ENCODE data around the gene SS18L1. TPM values are rescaled to one million over a fixed set of nuclear protein-coding genes. Genes with fewer than 3 reads are reported as not detected.

SS18L1 gene
- total and polyA plus RNA-seq, 10 of the 15 experiments (the other 5 are each of a cell fraction or from before 2014, with no cell fraction given): 1.8 to 20.0 (median 6.6) TPM

DNA sequence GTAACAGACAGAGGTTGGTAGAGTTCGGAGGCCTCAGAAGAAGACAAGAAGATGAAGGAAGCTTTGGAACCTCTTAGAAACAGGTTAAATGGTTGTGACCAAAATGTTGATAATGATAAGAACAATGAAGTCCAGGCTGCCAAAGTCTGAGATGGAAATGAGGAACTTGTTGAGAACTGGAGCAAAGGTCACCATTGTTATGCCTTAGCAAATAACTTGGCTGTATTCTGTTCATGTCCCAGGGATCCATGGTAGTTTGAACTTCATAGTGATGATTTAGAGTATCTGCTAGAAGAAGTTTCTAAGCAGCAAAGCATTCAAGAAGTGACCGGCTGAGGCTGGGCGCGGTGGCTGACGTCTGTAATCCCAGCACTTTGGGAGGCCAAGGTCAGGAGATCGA is 32.4 kb upstream of the SS18L1 start:
- no TSS peak for BruUV-seq (replicated peaks)
- H3K9me3 ChIP-seq (replicated peaks; ENCODE audit: control insufficient read depth, insufficient read depth, low read length): peaks cover 18% of the 10 kb centered on the region; the same call in 1 of the 3 replicates

DNA sequence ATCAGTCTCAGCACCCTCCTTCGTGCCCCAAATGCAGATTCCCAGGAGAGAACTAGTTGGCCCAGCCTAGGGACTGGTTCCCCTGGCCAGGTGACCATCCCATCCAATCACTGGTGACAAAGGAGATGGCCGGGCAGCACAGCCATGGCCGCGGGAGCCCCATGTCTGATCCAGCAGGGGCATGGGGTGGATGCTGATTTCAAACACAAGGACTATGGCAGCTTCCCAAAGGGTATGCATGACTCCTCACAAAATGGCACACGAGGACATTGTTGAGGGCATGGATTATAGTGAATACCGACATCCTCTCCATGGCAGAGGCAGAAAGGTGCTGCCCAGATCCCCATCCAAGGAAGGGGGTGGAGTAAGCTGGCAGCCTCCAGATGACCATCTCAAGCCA is 31.2 kb upstream of the SS18L1 start:
- no peak overlapping the region for H3K27ac ChIP-seq (ENCODE audit: control insufficient read depth, insufficient read depth)
- intact Hi-C loops (cut with micrococcal nuclease; ENCODE audit: unreplicated experiment) (no loop called here), in situ Hi-C loops (cut with MboI) (no loop called here)
- WGBS (ENCODE audit: insufficient coverage, insufficient replicate concordance, low lambda C conversion rate, missing lambda C conversion rate): 56% methylated on average over 6 of the region's 6 CpGs
- H3K27me3 ChIP-seq (replicated peaks in 1 of 2; ENCODE audit: control insufficient read depth in 2 of 2, insufficient read depth in 2 of 2, low read length in 1 of 2): no peaks in the 10 kb centered on the region
- no peak overlapping the region for H3K4me2 ChIP-seq (ENCODE audit: control insufficient read depth, insufficient read depth)
- RAD21 ChIA-PET (ENCODE audit: unreplicated experiment): no interaction called here
- ATAC-seq: no peak
- no peak overlapping the region for H2AFZ ChIP-seq (ENCODE audit: control insufficient read depth, low read depth, low read length)
- H3K36me3 ChIP-seq (ENCODE audit: control insufficient read depth in 2 of 2, insufficient read depth in 2 of 2, low read length in 1 of 2): no peaks in the 10 kb centered on the region
- POLR2A ChIA-PET: no interaction called here
- H3K9me3 ChIP-seq (replicated peaks; ENCODE audit: control insufficient read depth, insufficient read depth, low read length): peaks cover 15% of the 10 kb centered on the region; the same call in 1 of the 3 replicates
- no peaks in the 10 kb centered on the region for H3K79me2 ChIP-seq (ENCODE audit: control insufficient read depth, insufficient read depth, low read length)
- no peak for FAIRE-seq
- SMC1A ChIA-PET (ENCODE audit: uncharacterized antibody, unreplicated experiment): interaction anchor here (1.1 to 1.7 kb wide), 2 partner anchors 9 to 101 kb away, joined by 3 to 7 read pairs; no protein-coding TSS in a partner anchor
- H3K9ac ChIP-seq (ENCODE audit: control insufficient read depth, insufficient read depth, low read length): no peak overlapping the region
- CTCF ChIA-PET: no interaction called here
- H4K20me1 ChIP-seq (ENCODE audit: control insufficient read depth, insufficient read depth): no peaks in the 10 kb centered on the region
- no TSS peak for BruUV-seq (replicated peaks)
- DNase-seq (ENCODE audit: low read depth, low spot score): no peak
- TF ChIP-seq NFYA (IDR thresholded peaks at IDR 0.05; ENCODE audit: borderline replicate concordance, low read depth, low read length) (no peak), ATF7 (IDR thresholded peaks at IDR 0.05; ENCODE audit: low read depth) (no peak), SMC3 (IDR thresholded peaks at IDR 0.05; ENCODE audit: borderline replicate concordance, low read length) (no peak), NR2C1 (IDR thresholded peaks at IDR 0.05) (no peak), EED (IDR thresholded peaks at IDR 0.05; ENCODE audit: low read depth) (no peak), ASH2L (IDR thresholded peaks at IDR 0.05; ENCODE audit: borderline replicate concordance, low read depth) (no peak), SIX5 (IDR thresholded peaks at IDR 0.05; ENCODE audit: low read depth, low read length, severe bottlenecking) (no peak), GABPA (IDR thresholded peaks at IDR 0.05; ENCODE audit: low read depth) (no peak), NFXL1 (IDR thresholded peaks at IDR 0.05; ENCODE audit: borderline replicate concordance) (no peak)
- TF ChIP-seq, protein P1, sequence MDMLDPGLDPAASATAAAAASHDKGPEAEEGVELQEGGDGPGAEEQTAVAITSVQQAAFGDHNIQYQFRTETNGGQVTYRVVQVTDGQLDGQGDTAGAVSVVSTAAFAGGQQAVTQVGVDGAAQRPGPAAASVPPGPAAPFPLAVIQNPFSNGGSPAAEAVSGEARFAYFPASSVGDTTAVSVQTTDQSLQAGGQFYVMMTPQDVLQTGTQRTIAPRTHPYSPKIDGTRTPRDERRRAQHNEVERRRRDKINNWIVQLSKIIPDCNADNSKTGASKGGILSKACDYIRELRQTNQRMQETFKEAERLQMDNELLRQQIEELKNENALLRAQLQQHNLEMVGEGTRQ (IDR thresholded peaks at IDR 0.05; ENCODE audit: borderline replicate concordance, low read depth, low read length): no peak
- TF ChIP-seq, protein P2, sequence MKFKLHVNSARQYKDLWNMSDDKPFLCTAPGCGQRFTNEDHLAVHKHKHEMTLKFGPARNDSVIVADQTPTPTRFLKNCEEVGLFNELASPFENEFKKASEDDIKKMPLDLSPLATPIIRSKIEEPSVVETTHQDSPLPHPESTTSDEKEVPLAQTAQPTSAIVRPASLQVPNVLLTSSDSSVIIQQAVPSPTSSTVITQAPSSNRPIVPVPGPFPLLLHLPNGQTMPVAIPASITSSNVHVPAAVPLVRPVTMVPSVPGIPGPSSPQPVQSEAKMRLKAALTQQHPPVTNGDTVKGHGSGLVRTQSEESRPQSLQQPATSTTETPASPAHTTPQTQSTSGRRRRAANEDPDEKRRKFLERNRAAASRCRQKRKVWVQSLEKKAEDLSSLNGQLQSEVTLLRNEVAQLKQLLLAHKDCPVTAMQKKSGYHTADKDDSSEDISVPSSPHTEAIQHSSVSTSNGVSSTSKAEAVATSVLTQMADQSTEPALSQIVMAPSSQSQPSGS (IDR thresholded peaks at IDR 0.05; ENCODE audit: low read length): no peak
- H3K4me3 ChIP-seq: no peak overlapping the region
- H3K4me1 ChIP-seq (ENCODE audit: control insufficient read depth, insufficient read depth, low read length): no peaks in the 10 kb centered on the region

More for the DNA sequence above, 32.4 kb upstream of the SS18L1 start:
- no peaks in the 10 kb centered on the region for H3K4me1 ChIP-seq (ENCODE audit: control insufficient read depth, insufficient read depth, low read length)
- ChIA-PET RAD21 (ENCODE audit: unreplicated experiment) (no interaction called here), CTCF (no interaction called here), POLR2A (no interaction called here), SMC1A (ENCODE audit: uncharacterized antibody, unreplicated experiment) (interaction anchor here (1.1 to 1.7 kb wide), 2 partner anchors 10 to 100 kb away, joined by 3 to 7 read pairs; no protein-coding TSS in a partner anchor)
- H2AFZ ChIP-seq (ENCODE audit: control insufficient read depth, low read depth, low read length): no peak overlapping the region
- H4K20me1 ChIP-seq (ENCODE audit: control insufficient read depth, insufficient read depth): no peaks in the 10 kb centered on the region
- WGBS (ENCODE audit: insufficient coverage, insufficient replicate concordance, low lambda C conversion rate, missing lambda C conversion rate): 92% methylated on average over 6 of the region's 6 CpGs
- no peak overlapping the region for H3K4me3 ChIP-seq
- in situ Hi-C loops (cut with MboI) (no loop called here), intact Hi-C loops (cut with micrococcal nuclease; ENCODE audit: unreplicated experiment) (no loop called here)
- no peak for TF ChIP-seq GABPA (IDR thresholded peaks at IDR 0.05; ENCODE audit: low read depth)
- no peak overlapping the region for H3K27ac ChIP-seq (ENCODE audit: control insufficient read depth, insufficient read depth)
- no peaks in the 10 kb centered on the region for H3K36me3 ChIP-seq (ENCODE audit: control insufficient read depth in 2 of 2, insufficient read depth in 2 of 2, low read length in 1 of 2)
- no peak for FAIRE-seq
- no peak overlapping the region for H3K9ac ChIP-seq (ENCODE audit: control insufficient read depth, insufficient read depth, low read length)
- no peak for ATAC-seq
- no peak for DNase-seq (ENCODE audit: low read depth, low spot score)
- H3K79me2 ChIP-seq (ENCODE audit: control insufficient read depth, insufficient read depth, low read length): no peaks in the 10 kb centered on the region
- no peak overlapping the region for H3K4me2 ChIP-seq (ENCODE audit: control insufficient read depth, insufficient read depth)
- H3K27me3 ChIP-seq (replicated peaks in 1 of 2; ENCODE audit: control insufficient read depth in 2 of 2, insufficient read depth in 2 of 2, low read length in 1 of 2): no peaks in the 10 kb centered on the region
